ENCODE measurements around the gene ACTR1B.

Gene ACTR1B

GRCh38 chr2:97706708-97707345, 43.0 kb upstream of the ACTR1B start:
- DNase-seq (ENCODE audit: low read depth): no peak
- in situ Hi-C loops (cut with HindIII; ENCODE audit: low sequenced_read_pairs): no loop called here
- no peak for TF ChIP-seq CTCF (IDR thresholded peaks at IDR 0.05; ENCODE audit: low read depth, low read length, missing control alignments)
- H3K4me3 ChIP-seq (ENCODE audit: low read depth, low read length): no peak overlapping the region

- TF ChIP-seq CTCF (IDR thresholded peaks at IDR 0.05; ENCODE audit: low read depth, low read length, missing control alignments): no peak
- no peak overlapping the region for H3K4me3 ChIP-seq (ENCODE audit: low read depth, low read length)
- no peak for DNase-seq (ENCODE audit: low read depth)
- in situ Hi-C loops (cut with HindIII; ENCODE audit: low sequenced_read_pairs): no loop called here
These were observed 42.3 kb upstream of the ACTR1B start for GRCh38 chr2:97706112-97706511.

- no peak overlapping the region for H3K4me3 ChIP-seq (ENCODE audit: low read depth, low read length)
- TF ChIP-seq CTCF (IDR thresholded peaks at IDR 0.05; ENCODE audit: low read depth, low read length, missing control alignments): no peak
- in situ Hi-C loops (cut with HindIII; ENCODE audit: low sequenced_read_pairs): no loop called here
- DNase-seq (ENCODE audit: low read depth): no peak
These were observed 41.1 kb upstream of the ACTR1B start for GRCh38 chr2:97704989-97705388.

GRCh38 chr2:97703741-97704140, 39.9 kb upstream of the ACTR1B start:
- no peak overlapping the region for H3K4me3 ChIP-seq (ENCODE audit: low read depth, low read length)
- TF ChIP-seq CTCF (IDR thresholded peaks at IDR 0.05; ENCODE audit: low read depth, low read length, missing control alignments): no peak
- in situ Hi-C loops (cut with HindIII; ENCODE audit: low sequenced_read_pairs): no loop called here
- DNase-seq (ENCODE audit: low read depth): no peak

GRCh38 chr2:97702731-97703470, 39.1 kb upstream of the ACTR1B start:
- no peak for DNase-seq (ENCODE audit: low read depth)
- in situ Hi-C loops (cut with HindIII; ENCODE audit: low sequenced_read_pairs): no loop called here
- TF ChIP-seq CTCF (IDR thresholded peaks at IDR 0.05; ENCODE audit: low read depth, low read length, missing control alignments): no peak
- H3K4me3 ChIP-seq (ENCODE audit: low read depth, low read length): no peak overlapping the region

GRCh38 chr2:97701851-97702465, 38.1 kb upstream of the ACTR1B start:
- H3K4me3 ChIP-seq (ENCODE audit: low read depth, low read length): no peak overlapping the region
- in situ Hi-C loops (cut with HindIII; ENCODE audit: low sequenced_read_pairs): no loop called here
- DNase-seq (ENCODE audit: low read depth): no peak
- no peak for TF ChIP-seq CTCF (IDR thresholded peaks at IDR 0.05; ENCODE audit: low read depth, low read length, missing control alignments)
